Neuron (in vitro differentiated cells): ENCODE measurements around the gene ZNHIT2.

Source experiments
- H2AFZ ChIP-seq: one replicate; pipeline ENCODE4 v1.6.1; 2013; ENCODE audit warnings: low read depth, mild to moderate bottlenecking, inconsistent platforms, low read length, moderate library complexity
- H3K27me3 ChIP-seq: one replicate; pipeline ENCODE4 v1.6.1; 2013; ENCODE audit warnings: low read length; ENCODE audit not compliant: insufficient read depth
- H3K36me3 ChIP-seq: one replicate; pipeline ENCODE4 v1.6.1; 2013; ENCODE audit warnings: low read length; ENCODE audit not compliant: insufficient read depth
- H3K4me1 ChIP-seq: one replicate; pipeline ENCODE4 v1.6.1; 2013; ENCODE audit warnings: low read length; ENCODE audit not compliant: insufficient read depth
- H3K4me3 ChIP-seq: 2 replicates; pipeline ENCODE4 v1.5.1; 2013; ENCODE audit warnings: mild to moderate bottlenecking, low read length, moderate library complexity
- H3K9me3 ChIP-seq: one replicate; pipeline ENCODE4 v1.6.1; 2013; ENCODE audit warnings: low read length

The ZNHIT2 gene

GRCh38 chr11:65111159-65111743 is 6.2 kb downstream of the ZNHIT2 start:
- Histone ChIP-seq H3K4me3 (peak overlapping the region; percentile 95), H3K27me3 (no peaks in the 10 kb centered on the region), H3K4me1 (peaks cover 38% of the 10 kb centered on the region)

DNA sequence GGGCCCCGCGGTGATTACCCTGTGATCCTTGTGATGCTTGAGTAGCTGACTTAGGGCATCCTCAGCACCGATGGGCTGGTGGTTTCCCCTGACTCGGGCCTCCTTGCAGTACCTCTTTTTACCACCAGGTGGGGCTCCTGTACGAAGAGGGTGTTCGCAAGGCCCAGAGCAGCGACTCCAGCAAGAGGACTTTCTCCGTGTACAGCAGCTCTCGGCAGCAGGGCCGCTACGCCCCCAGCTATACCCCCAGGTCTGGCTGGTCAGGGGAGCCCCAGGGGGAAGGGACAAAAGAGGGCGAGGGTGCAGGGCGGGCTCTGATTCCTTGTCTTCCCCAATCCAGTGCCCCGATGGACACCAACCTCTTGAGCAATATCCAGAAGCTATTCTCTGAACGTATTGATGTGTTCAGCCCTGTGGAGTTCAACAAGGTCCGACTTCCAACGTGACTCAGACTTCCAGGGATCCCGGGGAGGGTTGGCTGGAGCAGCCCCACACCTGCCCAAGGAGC is 7.1 kb downstream of the ZNHIT2 start:
- H3K9me3 ChIP-seq, result no peaks in the 10 kb centered on the region
- no peak overlapping the region for H3K4me3 ChIP-seq
- no peaks in the 10 kb centered on the region for H3K27me3 ChIP-seq
- peaks cover 30% of the 10 kb centered on the region for H3K4me1 ChIP-seq
- peaks cover 20% of the 10 kb centered on the region for H3K36me3 ChIP-seq
- no peak overlapping the region for H2AFZ ChIP-seq

More at GRCh38 chr11:65111159-65111743, 6.2 kb downstream of the ZNHIT2 start:
- Histone ChIP-seq H3K9me3 (no peaks in the 10 kb centered on the region), H3K36me3 (peaks cover 28% of the 10 kb centered on the region), H2AFZ (no peak overlapping the region)

- H2AFZ ChIP-seq, result no peak overlapping the region
- H3K36me3 ChIP-seq, result peaks cover 11% of the 10 kb centered on the region
- no peak overlapping the region for H3K4me3 ChIP-seq
- H3K9me3 ChIP-seq, result no peaks in the 10 kb centered on the region
- peaks cover 24% of the 10 kb centered on the region for H3K4me1 ChIP-seq
- H3K27me3 ChIP-seq, result no peaks in the 10 kb centered on the region
Observed at GRCh38 chr11:65109231-65110198, 8.0 kb downstream of the ZNHIT2 start.

DNA sequence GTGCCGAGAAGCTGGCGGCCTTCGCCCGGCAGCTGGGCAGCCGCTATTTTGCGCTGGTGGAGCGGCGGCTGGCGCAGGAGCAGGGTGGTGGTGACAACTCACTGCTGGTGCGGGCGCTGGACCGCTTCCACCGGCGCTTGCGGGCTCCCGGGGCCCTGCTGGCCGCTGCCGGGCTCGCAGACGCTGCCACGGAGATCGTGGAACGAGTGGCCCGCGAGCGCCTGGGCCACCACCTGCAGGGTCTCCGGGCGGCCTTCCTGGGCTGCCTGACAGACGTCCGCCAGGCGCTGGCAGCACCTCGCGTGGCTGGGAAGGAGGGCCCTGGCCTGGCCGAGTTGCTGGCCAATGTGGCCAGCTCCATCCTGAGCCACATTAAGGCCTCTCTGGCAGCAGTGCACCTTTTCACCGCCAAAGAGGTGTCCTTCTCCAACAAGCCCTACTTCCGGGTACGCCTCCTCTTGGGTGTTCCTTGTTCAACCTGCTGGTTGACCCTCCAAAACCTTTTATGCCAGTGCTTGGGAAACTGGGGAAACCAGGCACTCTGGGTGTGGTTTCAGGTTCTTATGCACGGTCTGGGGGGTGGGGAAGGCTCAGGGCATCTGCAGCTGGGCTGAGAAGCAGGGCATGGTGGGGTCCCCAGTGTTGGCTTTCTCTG is 8.9 kb downstream of the ZNHIT2 start:
- peaks cover 24% of the 10 kb centered on the region for H3K4me1 ChIP-seq
- H3K36me3 ChIP-seq, result peaks cover 2% of the 10 kb centered on the region
- no peaks in the 10 kb centered on the region for H3K27me3 ChIP-seq
- no peaks in the 10 kb centered on the region for H3K9me3 ChIP-seq
- H2AFZ ChIP-seq, result no peak overlapping the region
- no peak overlapping the region for H3K4me3 ChIP-seq

GRCh38 chr11:65107751-65108468 is 9.6 kb downstream of the ZNHIT2 start:
- Histone ChIP-seq H3K27me3 (no peaks in the 10 kb centered on the region), H3K4me3 (no peak overlapping the region), H3K9me3 (no peaks in the 10 kb centered on the region), H2AFZ (no peak overlapping the region), H3K36me3 (peaks cover 2% of the 10 kb centered on the region), H3K4me1 (peaks cover 17% of the 10 kb centered on the region)

DNA sequence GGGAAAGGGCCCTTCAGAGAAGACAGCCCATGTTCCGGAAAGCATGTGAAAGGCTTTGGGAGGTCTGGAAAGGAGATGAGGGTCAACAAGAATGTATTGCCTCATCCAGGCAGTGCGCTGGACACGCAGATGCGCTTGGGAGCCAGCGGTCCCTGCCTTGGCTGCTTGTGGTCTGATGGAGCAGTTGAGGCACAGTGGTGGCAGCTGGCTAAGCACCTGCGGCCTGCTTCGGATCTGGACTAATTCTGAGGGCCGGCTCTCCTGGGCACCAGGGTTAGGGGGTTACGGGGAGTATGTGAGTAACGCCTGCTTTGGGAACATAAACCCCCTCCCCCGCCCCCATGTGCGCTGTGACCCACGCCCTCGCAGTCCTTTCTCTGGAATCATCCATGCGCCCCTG is 10.4 kb downstream of the ZNHIT2 start:
- Histone ChIP-seq H3K27me3 (no peaks in the 10 kb centered on the region), H2AFZ (no peak overlapping the region), H3K36me3 (peaks cover 2% of the 10 kb centered on the region), H3K4me3 (no peak overlapping the region), H3K9me3 (no peaks in the 10 kb centered on the region), H3K4me1 (peaks cover 15% of the 10 kb centered on the region)

DNA sequence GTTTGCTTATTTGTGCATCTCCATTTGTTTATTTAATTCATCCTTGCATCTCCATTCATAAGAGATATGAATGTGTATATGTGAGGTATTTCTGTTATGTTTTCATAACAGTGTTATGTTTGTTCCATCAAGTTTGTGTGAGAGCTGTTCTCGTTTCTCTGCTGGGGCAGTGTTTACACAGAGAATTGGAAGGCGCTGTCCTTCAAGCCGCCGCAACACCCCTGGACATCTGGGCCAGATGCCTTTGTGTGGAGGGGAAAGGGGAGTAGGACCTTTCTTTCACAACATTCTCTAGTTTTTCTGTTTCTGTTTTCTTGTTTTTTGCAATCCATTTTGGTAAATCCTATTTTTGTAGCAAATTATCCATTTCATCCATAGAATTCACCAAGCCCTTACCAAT is 12.9 kb downstream of the ZNHIT2 start:
- Histone ChIP-seq H3K4me3 (no peak overlapping the region), H2AFZ (no peak overlapping the region), H3K27me3 (no peaks in the 10 kb centered on the region)

DNA sequence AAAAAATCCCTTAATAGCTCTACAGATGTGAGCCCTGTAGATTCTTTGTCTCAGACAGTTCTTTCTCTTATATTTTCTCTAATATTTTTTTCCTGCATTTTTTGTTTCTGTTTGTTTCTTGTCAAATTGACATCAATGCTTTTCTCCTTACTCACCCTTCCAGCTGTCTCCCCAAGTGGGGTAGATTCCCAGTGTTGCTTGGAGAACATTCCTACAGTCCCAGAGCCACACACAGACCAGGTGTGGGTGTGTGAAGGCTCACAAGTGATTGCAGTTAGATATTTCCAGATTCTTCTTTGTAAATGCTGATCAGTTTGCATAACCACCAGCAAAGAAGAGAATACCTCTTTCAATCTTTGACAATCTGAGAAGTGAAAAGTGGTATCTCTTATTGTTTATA is 14.0 kb downstream of the ZNHIT2 start:
- H3K4me3 ChIP-seq, result no peak overlapping the region
- H3K9me3 ChIP-seq, result no peaks in the 10 kb centered on the region
- H3K4me1 ChIP-seq, result no peaks in the 10 kb centered on the region
- H2AFZ ChIP-seq, result no peak overlapping the region
- no peaks in the 10 kb centered on the region for H3K27me3 ChIP-seq
- no peaks in the 10 kb centered on the region for H3K36me3 ChIP-seq

More for the DNA sequence above, 12.9 kb downstream of the ZNHIT2 start:
- H3K9me3 ChIP-seq, result no peaks in the 10 kb centered on the region
- peaks cover 1% of the 10 kb centered on the region for H3K36me3 ChIP-seq
- no peaks in the 10 kb centered on the region for H3K4me1 ChIP-seq

DNA sequence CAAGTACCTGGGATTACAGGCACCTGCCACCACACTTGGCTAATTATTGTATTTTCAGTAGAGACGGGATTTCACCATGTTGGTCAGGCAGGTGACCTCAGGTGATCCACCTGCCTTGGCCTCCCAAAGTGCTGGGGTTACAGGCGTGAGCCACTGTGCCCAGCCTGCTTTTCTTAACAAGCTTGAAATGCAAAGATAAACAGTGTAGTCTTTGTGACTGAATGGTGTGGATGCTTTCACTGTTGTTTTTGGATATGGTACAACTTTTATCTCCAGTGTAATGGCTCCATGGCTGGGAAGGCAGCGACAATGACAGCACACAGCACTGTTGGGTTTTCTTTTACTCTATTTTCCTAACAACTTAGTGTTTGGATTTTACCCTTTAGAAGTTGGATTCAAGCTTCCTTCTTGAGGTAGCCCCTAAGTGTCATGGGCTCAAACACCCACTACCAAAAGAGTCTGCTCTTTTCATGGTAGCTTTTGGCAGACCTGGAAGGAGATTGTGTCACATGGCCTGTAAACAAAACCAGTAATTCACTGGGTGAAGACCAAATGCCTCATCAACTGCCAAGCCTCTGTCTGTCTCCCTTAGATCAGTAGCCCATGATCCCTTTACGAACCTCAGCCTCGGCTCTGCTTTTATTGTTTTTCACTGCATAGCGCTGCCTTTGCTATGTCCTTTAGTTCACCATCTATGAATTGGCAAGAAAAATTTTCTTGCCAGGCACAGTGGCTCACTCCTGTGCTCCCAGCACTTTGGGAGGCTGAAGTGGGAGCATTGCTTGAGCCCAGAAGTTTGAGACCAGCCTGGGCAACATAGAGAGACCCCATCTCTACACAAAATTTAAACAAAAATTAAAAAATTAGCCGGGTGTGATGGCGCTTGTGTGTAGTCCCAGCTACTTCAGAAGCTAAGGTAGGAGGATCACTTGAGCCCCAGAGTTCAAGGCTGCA is 15.1 kb downstream of the ZNHIT2 start:
- H2AFZ ChIP-seq, result no peak overlapping the region
- H3K27me3 ChIP-seq, result no peaks in the 10 kb centered on the region
- H3K4me3 ChIP-seq, result no peak overlapping the region
- no peaks in the 10 kb centered on the region for H3K9me3 ChIP-seq
- no peaks in the 10 kb centered on the region for H3K4me1 ChIP-seq
- H3K36me3 ChIP-seq, result no peaks in the 10 kb centered on the region

- Histone ChIP-seq H3K27me3 (no peaks in the 10 kb centered on the region), H3K4me1 (peaks cover 7% of the 10 kb centered on the region), H3K36me3 (no peaks in the 10 kb centered on the region), H2AFZ (no peak overlapping the region), H3K4me3 (no peak overlapping the region), H3K9me3 (no peaks in the 10 kb centered on the region)
Observed at GRCh38 chr11:65100674-65101350, 16.7 kb downstream of the ZNHIT2 start.

DNA sequence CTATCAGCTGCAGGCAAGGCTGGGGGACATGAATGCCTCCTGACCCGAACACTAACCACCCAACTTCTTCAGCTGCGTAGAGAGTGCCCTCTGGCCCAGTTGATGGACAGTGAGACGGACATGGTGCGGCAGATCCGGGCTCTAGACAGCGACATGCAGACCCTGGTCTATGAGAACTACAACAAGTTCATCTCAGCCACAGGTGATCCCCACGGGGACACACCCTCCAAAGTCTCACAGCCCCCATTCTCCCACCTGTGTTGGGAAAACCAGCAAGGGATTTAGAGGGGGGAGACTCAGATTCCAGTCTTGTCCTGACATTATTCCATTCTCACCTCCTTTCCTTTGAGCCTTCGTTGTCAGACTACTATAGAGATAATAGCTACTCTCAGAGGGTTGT is 20.6 kb downstream of the ZNHIT2 start:
- Histone ChIP-seq H2AFZ (no peak overlapping the region), H3K4me1 (peaks cover 10% of the 10 kb centered on the region), H3K36me3 (no peaks in the 10 kb centered on the region), H3K9me3 (no peaks in the 10 kb centered on the region), H3K27me3 (no peaks in the 10 kb centered on the region), H3K4me3 (peak overlapping the region; percentile 88)
